IMR-90 (cell line): Measurements from ENCODE around the gene STK32A. TPM values are rescaled to one million over a fixed set of nuclear protein-coding genes. Genes with fewer than 3 reads are reported as not detected.
"Not testable (repeated sequence)": the region's sequence is repeated elsewhere in the genome, so short reads cannot be mapped to it uniquely, and the experiment has no call there.

Experiments
- ATAC-seq: fragments of 200-7000 bp; cut with Tn5 transposase; 2 replicates; pipeline ENCODE4 v1.9.1; 2020; ENCODE audit warnings: low read depth, mild to moderate bottlenecking, moderate library complexity
- BruUV-seq: library from RNA; stranded (reverse); fragments of 400-500 nt; replicated peaks from 2 replicates; lab custom pipeline; 2021; lab: Mats Ljungman, UMichigan
- CTCF ChIA-PET: fragments of 300-600 bp; formaldehyde crosslinking; extraction: SDS; loops from one replicate; lab custom pipeline; 2021; ENCODE audit warnings: antibody characterized with exemption; lab: Yijun Ruan, JAX
- POLR2A ChIA-PET: fragments of 300-600 bp; sonication (Branson Sonifier 250); formaldehyde crosslinking; loops from one replicate; lab custom pipeline; 2022; ENCODE audit warnings: antibody characterized with exemption; ENCODE audit not compliant: unreplicated experiment; lab: Charles Lee
- DNase-seq: peaks from one replicate; pipeline ENCODE4 v3.0.0; 2013
- H2AFZ ChIP-seq: replicated peaks from 2 replicates; pipeline ENCODE3; 2013; ENCODE audit warnings: low read length, mild to moderate bottlenecking; ENCODE audit not compliant: poor library complexity
- H2AK5ac ChIP-seq: 2 replicates; pipeline ENCODE4 v1.6.1; 2013; ENCODE audit warnings: low read depth, low read length, inconsistent platforms
- H2AK9ac ChIP-seq: replicated peaks from 2 replicates; pipeline ENCODE3; 2013; ENCODE audit warnings: mild to moderate bottlenecking, low read depth, low read length, moderate library complexity; ENCODE audit not compliant: poor library complexity
- H2BK120ac ChIP-seq: 2 replicates; pipeline ENCODE4 v1.6.1; 2013; ENCODE audit warnings: low read depth, low read length, inconsistent platforms
- H2BK15ac ChIP-seq: 3 replicates; pipeline ENCODE4 v1.6.1; 2013; ENCODE audit warnings: low read depth, low read length, inconsistent platforms
- H2BK20ac ChIP-seq: 2 replicates; pipeline ENCODE4 v1.6.1; 2013; ENCODE audit warnings: low read depth, mild to moderate bottlenecking, inconsistent platforms, low read length, moderate library complexity
- H2BK5ac ChIP-seq: 2 replicates; pipeline ENCODE4 v1.6.1; 2013; ENCODE audit warnings: mild to moderate bottlenecking, low read depth, low read length, inconsistent platforms; ENCODE audit not compliant: poor library complexity, severe bottlenecking
- H3K14ac ChIP-seq: replicated peaks from 2 replicates; pipeline ENCODE4 v1.6.1; 2013; ENCODE audit warnings: low read depth, low read length, inconsistent platforms
- H3K18ac ChIP-seq: 2 replicates; pipeline ENCODE4 v1.6.1; 2013; ENCODE audit warnings: low read depth, low read length, control low read depth
- H3K23ac ChIP-seq: 2 replicates; pipeline ENCODE4 v1.6.1; 2013; ENCODE audit warnings: low read depth, low read length, inconsistent platforms
- H3K27ac ChIP-seq: 2 replicates; pipeline ENCODE4 v1.5.1; 2013; ENCODE audit warnings: mild to moderate bottlenecking, control low read depth, low read length; ENCODE audit not compliant: insufficient read depth
- H3K27me3 ChIP-seq: 2 replicates; pipeline ENCODE4 v1.6.1; 2013; ENCODE audit warnings: low read length; ENCODE audit not compliant: control insufficient read depth, insufficient read depth
- H3K36me3 ChIP-seq: 2 replicates; pipeline ENCODE4 v1.6.1; 2013; ENCODE audit warnings: low read length, mixed read lengths; ENCODE audit not compliant: control insufficient read depth, insufficient read depth
- H3K4ac ChIP-seq: 2 replicates; pipeline ENCODE4 v1.6.1; 2013; ENCODE audit warnings: low read depth, low read length, inconsistent platforms
- H3K4me1 ChIP-seq: 2 replicates; pipeline ENCODE4 v1.6.1; 2013; ENCODE audit warnings: low read length, mixed read lengths; ENCODE audit not compliant: control insufficient read depth, insufficient read depth
- H3K4me2 ChIP-seq: 2 replicates; pipeline ENCODE4 v1.6.1; 2013; ENCODE audit warnings: low read depth, mild to moderate bottlenecking, control low read depth, low read length, moderate library complexity
- H3K4me3 ChIP-seq: 2 replicates; pipeline ENCODE4 v1.5.1; 2013; ENCODE audit warnings: low read depth, mild to moderate bottlenecking, control low read depth, low read length, moderate library complexity; ENCODE audit not compliant: insufficient read depth
- H3K56ac ChIP-seq: 2 replicates; pipeline ENCODE4 v1.6.1; 2013; ENCODE audit warnings: low read length, inconsistent platforms; ENCODE audit not compliant: insufficient read depth; ENCODE audit errors: extremely low read depth
- H3K79me1 ChIP-seq, 2 experiments: 2 replicates each; pipeline ENCODE4 v1.6.1; 2013; ENCODE audit warnings: low read length in 2 of 2, inconsistent platforms in 1 of 2, low read depth in 1 of 2
- H3K9ac ChIP-seq: 2 replicates; pipeline ENCODE4 v1.6.1; 2013; ENCODE audit warnings: low read depth, low read length, control low read depth
- H3K9me1 ChIP-seq: 2 replicates; pipeline ENCODE4 v1.6.1; 2013; ENCODE audit warnings: low read length, inconsistent platforms; ENCODE audit not compliant: insufficient read depth
- H3K9me3 ChIP-seq: 2 replicates; pipeline ENCODE4 v1.6.1; 2013; ENCODE audit warnings: low read length; ENCODE audit not compliant: control insufficient read depth, insufficient read depth
- H4K20me1 ChIP-seq: 2 replicates; pipeline ENCODE4 v1.6.1; 2013; ENCODE audit warnings: low read length, inconsistent platforms; ENCODE audit not compliant: insufficient read depth
- H4K5ac ChIP-seq: 2 replicates; pipeline ENCODE4 v1.6.1; 2013; ENCODE audit warnings: mild to moderate bottlenecking, low read depth, low read length, control low read depth
- H4K8ac ChIP-seq, 2 experiments: 2 replicates each; pipeline ENCODE4 v1.6.1; 2013; ENCODE audit warnings: low read depth in 2 of 2, low read length in 2 of 2, control low read depth in 1 of 2, inconsistent platforms in 1 of 2
- H4K91ac ChIP-seq: 2 replicates; pipeline ENCODE4 v1.6.1; 2013; ENCODE audit warnings: low read depth, low read length, inconsistent platforms; ENCODE audit not compliant: insufficient read depth
- CHD1 ChIP-seq: IDR thresholded peaks from 2 replicates; pipeline ENCODE4 v1.6.1; 2012; ENCODE audit warnings: low read depth, low read length, improper control_type of control experiment
- WGBS, 2 experiments: methylation state at CpG; one replicate each; pipeline versions ENCODE4 v1.1.5 to v1.1.7; 2013; ENCODE audit warnings: missing lambda C conversion rate in 2 of 2; ENCODE audit not compliant: insufficient read length in 1 of 2; ENCODE audit errors: extremely low coverage in 2 of 2; 5-methylcytosine and 5-hydroxymethylcytosine counted together
- dilution Hi-C: fragments of 300-500 bp; cut with HindIII; formaldehyde crosslinking; loops from one replicate; pipeline ENCODE4 v1.14.3; 2018; ENCODE audit warnings: low sequenced_read_pairs; ENCODE audit not compliant: unreplicated experiment
- in situ Hi-C: fragments of 300-500 bp; cut with MboI; formaldehyde crosslinking; loops from 3 replicates; pipeline ENCODE4 v1.14.3; 2019; ENCODE audit warnings: low sequenced_read_pairs, inconsistent platforms, mixed read lengths
- intact Hi-C: fragments of 100-400 bp; cut with micrococcal nuclease; formaldehyde crosslinking; loops from 2 replicates; pipeline ENCODE4 v1.10.0; 2022
- polyA plus RNA-seq, 3 experiments: library from polyadenylated mRNA; depleted of rRNA; stranded (reverse); fragments of >200 nt; gene quantifications; 2 replicates each; pipeline ENCODE4 v1.2.3, GENCODE V29; 2012; ENCODE audit warnings: low replicate concordance in 1 of 3
- total RNA-seq: library from RNA; depleted of rRNA; stranded (reverse); fragments of >200 nt; gene quantifications from 2 replicates; pipeline ENCODE4 v1.2.3, GENCODE V29; 2012

STK32A gene
- total and polyA plus RNA-seq, 2 of the 4 experiments (the other 2 are of a cell fraction), result 0.12 to 0.18 TPM

GRCh38 chr5:147361441-147362175 is 126.8 kb downstream of the STK32A start (continued):
- TF ChIP-seq CHD1, result no peak

- CTCF ChIA-PET, result not testable (repeated sequence)
- in situ Hi-C loops, result loop anchor here (10.0 to 25.0 kb wide), 2 partner anchors 153 to 830 kb away; no protein-coding TSS in a partner anchor
Measured at GRCh38 chr5:147367381-147367780, 132.6 kb downstream of the STK32A start.

More at GRCh38 chr5:147367381-147367780, 132.6 kb downstream of the STK32A start:
- H4K8ac ChIP-seq, BruUV-seq, H2BK20ac ChIP-seq, H2AK5ac ChIP-seq, H3K23ac ChIP-seq, H3K9me1 ChIP-seq, H4K20me1 ChIP-seq, H4K5ac ChIP-seq, H2BK15ac ChIP-seq, H3K4me1 ChIP-seq, H3K4me2 ChIP-seq, POLR2A ChIA-PET, H3K14ac ChIP-seq, DNase-seq, H3K4me3 ChIP-seq, H3K18ac ChIP-seq, H2BK5ac ChIP-seq, H2AFZ ChIP-seq, H3K27ac ChIP-seq, H2BK120ac ChIP-seq, H3K79me1 ChIP-seq, ATAC-seq, H3K9ac ChIP-seq, H3K9me3 ChIP-seq, H4K91ac ChIP-seq, H2AK9ac ChIP-seq, H3K36me3 ChIP-seq, H3K56ac ChIP-seq, H3K4ac ChIP-seq, dilution Hi-C loops: not testable (repeated sequence)
- WGBS, 2 experiments, result 90% methylated on average over 2 of the region's 6 CpGs; no CpG with 5 or more reads in 1 of the 2 experiments
- intact Hi-C loops, result loop anchor here (5.0 to 10.0 kb wide), 2 partner anchors 270 to 833 kb away; no protein-coding TSS in a partner anchor
- peaks cover 10% of the 10 kb centered on the region for H3K27me3 ChIP-seq
